HG03354 (cell line): ENCODE results near the gene ZNF443.
"Not testable (repeated sequence)": the region's sequence is repeated elsewhere in the genome, so short reads cannot be mapped to it uniquely, and the experiment has no call there.

Experiments
- ATAC-seq: cut with Tn5 transposase; IDR thresholded peaks from one replicate; pipeline ENCODE4 v1.9.1; 2021; ENCODE audit warnings: mild to moderate bottlenecking; ENCODE audit not compliant: unreplicated experiment, poor library complexity, severe bottlenecking

Gene ZNF443

DNA sequence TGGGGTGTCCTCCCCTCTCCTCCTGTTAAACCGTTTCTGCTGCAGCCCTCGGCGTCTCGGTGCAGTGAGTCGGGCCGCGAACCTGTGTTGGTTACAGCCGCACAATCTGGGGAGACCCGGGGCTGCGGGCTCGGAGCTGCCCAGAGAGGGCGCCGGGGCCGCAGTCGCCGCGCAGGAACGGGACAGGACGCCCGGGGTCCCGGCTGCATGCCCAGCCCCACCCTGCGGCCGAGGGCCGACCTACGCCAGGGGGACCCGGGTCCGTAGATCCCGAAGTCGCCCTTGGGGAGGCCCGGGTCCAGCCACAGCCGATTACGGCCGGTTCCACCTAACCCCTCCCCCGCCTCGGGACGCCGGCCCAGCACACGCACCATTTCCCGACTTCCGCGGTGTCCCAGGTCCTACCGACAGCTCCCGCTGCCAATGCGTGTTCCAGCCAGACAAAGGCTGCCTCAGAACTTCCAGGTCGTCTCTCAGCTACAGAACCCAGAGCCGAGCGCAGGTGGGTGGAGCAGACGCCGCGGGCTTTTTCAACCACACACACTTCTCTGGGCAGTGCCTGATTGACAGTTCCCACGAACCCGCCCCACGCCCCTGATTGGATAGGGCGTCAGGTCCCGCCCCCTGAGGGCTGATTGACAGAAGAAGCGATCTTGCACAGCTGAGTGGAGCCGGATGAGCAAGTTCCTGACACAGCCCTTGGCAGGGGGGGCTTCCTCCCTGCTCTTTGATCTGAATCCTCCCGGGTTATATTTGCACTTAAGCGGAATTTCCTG, at the start of gene ZNF443:
TSS of gene ZNF443 (minus strand) at position 481 of the 776 bp plus-strand sequence. CDS start at position 374, 107 bp downstream.
- peak; percentile 89 for ATAC-seq

DNA sequence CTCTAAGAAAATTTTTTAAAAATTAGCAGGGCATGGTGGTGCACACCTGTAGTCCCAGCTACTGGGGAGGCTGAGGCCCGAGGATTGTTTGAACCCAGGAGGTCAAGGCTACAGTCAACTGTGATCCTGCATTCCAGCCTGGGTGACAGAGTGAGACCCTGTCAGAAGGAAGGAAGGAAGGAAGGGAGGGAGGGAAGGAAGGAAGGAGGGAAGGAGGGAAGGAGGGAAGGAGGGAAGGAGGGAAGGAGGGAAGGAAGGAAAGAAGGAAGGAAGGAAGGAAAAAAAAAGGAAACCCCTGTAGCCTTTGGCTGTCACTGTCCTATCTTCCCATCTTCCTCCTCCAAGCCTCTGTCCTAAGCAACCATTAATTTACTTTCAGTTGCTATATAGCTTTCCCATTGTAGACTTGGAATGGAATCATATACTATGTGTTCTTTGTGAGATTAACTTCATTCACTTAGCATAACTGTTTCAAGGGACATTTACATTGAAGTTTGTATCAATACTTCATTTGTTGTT, 45.5 kb upstream of the ZNF443 start:
- ATAC-seq: not testable (repeated sequence)

DNA sequence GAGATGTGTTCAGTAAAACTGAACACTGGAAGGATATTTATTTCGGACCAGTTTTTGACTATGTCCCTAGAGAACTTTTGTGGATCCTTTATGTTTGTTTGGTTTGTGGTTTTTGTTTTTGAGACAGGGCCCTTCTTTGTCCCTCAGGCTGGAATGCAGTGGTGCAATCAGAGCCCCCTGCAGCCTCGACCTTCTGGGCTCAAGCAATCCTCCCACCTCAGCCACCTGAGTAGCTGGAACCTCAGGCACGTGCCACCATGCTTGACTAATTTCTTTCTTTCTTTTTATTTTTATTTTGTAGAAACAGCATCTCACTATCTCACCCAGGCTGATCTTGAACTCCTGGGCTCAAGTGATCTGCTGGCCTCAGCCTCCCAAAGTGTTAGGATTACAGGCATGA, 44.8 kb upstream of the ZNF443 start:
- no peak for ATAC-seq

DNA sequence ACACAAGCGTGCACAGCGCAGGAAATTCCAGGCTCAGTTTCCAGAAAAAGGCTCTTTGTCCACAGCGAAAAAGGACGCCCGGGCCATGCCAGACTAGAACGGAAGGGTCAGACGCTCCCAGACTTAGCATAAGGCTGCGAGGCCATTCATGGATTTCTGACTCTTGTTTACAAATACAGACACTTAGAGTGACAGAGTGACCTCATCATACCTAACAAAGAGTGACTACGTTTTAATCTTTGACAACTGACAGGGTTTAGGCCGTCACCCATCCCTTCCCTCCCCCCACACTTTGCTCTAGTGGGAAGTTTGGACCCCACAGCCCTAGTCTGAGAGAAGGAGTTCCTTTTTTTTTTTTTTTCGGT, 44.2 kb upstream of the ZNF443 start:
- peak; percentile 4 for ATAC-seq

DNA sequence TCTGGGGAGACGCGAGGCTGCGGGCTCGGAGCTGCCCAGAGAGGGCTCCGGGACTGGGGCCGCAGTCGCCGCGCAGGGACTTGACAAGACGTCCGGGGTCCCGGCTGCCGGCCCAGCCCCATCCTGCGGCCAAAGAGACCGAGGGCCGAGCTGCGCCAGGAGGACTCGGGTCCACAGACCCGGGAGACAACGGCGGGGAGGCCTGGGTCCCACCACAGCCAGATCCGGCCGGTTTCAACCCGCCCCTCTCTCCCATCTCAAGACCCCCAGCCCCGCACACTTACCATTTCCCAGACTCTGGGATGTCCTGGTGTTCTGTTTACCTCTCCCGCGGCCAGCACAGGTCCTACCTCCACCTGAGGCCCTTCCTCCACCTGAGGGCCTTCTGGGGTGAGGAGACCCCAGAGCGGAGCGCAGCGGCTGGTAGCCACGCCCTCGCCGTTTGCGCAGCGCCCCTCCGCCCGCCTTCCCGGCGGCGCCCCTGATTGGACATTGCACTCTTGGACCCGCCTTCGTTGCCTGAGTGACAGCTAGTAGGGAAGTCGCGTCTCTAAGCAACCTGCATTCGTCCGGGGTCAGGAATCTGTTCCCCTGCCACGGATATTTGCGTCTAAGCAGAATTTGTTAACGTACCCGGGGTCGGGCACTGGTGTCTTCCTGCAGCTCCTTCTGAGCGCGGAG, 43.7 kb upstream of the ZNF443 start, which contains the start of gene ZNF709:
TSS of gene ZNF709 (minus strand) at position 446 of the 681 bp plus-strand sequence. CDS start at position 287, 159 bp downstream.
- ATAC-seq: peak; percentile 96

DNA sequence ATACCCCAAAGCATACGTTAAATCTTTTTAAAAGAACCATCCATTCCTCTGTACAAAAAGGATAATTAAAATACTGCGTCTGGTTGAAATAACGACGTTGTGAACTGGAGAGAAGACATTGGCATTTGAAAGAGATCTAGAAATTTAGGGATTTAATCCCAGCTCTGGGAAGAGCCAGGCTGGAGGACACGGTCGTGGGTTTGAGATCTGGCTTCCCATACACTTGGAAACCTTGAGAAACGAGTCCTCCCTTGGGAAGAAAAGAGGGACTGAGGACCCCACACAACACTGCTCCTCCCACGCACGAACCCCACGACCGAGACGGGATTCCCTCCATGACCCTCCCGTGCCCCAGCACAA, 43.2 kb upstream of the ZNF443 start:
- no peak for ATAC-seq

DNA sequence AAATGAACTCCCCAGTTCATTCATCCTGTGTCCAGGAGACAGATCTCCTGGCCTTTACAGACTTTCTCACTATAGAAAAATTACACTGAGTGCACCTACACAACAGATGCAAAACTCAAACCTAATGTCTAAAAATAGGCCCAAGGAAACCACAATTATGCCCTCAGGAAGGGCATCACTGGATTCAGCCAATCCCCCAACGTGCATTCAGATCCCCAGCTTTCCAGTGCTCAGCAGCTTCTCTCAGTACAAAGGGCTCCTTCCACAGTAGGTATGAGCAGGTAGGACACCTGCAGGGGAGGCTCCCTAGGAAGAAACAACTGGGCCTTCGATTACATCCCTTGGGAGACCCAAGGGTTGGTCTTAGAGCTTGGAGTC, 41.7 kb upstream of the ZNF443 start:
- ATAC-seq: no peak

DNA sequence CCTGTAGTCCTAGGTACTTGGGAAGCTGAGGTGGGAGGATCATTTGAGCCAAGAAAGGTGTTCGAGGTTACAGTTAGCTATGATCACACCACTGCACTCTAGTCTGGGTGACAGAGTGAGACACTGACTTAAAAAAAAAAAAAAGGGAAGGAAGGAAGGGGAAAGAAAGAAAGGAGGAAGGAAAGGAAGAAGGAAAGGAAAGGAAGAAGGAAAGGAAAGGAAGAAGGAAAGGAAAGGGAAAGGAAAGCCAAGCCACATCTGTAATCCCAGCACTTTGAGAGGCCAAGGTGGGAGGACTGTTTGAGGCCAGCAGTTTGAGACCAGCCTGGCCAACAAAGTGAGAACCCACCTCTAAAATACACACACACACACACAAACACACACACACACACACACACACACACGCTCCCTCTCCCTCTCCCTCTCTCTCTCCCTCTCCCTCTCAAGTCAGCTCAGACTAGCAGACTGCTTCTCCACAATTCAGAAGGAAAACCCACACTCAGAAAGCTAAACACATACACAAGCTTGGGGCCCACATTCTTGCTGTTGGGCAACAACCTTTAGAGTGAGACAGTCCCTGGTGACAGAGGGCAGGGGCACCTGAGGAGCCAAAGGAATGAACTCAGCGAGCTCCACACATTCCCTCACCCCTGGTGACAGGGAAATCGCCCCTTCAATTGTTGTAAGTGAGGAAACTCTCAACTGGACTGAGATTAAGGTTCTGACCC, 41.1 kb upstream of the ZNF443 start:
- no peak for ATAC-seq

DNA sequence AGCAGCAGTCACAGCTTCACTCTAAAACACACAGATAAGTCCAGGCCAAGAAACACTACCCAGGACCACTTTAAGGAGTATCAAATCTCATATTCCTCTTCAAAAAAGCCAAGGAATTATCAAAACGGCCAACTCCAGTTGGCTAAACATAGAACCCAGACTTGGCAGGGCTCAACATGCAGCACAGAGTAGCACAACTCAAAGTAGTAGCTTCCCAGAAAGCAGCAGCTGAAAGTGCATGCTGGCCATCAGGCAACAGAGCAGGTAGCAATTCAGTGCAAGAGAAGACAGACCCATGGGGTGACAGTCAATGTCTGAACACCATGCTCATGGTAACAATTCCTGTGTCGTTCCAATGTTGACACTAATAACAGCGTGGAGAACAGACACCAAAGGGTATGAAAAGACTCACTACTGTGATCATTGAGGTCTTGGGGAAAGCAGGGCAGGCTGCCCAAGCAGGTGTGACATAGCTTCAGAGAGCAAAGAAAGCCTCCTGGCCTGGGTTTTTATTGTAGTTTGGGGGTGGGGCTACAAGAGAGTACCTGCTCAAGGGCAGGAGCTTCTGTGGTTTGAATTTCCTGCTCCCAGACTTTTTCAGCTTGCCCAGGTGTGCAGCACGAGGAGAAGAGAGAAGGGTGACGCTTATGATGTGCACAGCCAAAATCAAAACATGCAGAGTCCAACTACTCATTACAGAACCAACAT, 37.6 kb upstream of the ZNF443 start:
- no peak for ATAC-seq

DNA sequence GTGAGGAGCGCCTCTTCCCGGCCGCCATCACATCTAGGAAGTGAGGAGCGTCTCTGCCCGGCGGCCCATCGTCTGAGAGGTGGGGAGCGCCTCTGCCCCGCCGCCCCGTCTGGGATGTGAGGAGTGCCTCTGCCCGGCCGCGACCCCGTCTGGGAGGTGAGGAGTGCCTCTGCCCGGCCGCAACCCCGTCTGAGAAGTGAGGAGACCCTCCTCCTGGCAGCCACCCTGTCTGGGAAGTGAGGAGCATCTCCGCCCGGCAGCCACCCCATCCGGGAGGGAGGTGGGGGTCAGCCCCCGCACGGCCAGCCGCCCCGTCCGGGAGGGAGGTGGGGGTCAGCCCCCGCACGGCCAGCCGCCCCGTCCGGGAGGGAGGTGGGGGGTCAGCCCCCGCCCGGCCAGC, 26.8 kb upstream of the ZNF443 start:
- ATAC-seq: not testable (repeated sequence)

DNA sequence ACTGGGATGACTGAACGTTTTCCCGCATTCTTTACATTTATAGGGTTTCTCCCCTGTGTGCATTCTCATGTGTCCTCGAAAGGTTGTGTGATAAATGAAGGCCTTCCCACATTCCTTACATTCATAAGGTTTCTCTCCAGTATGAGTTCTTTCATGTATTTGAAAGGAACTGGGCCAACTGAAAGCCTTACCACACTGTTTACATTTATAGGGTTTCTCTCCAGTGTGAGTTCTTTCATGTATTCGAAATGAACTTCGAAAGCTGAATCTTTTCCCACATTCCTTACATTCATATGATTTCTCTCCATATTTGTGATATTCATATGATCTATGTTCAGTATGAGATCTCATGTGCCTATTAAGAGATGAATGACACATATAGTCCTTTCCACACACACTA, 24.4 kb upstream of the ZNF443 start:
- ATAC-seq: no peak

DNA sequence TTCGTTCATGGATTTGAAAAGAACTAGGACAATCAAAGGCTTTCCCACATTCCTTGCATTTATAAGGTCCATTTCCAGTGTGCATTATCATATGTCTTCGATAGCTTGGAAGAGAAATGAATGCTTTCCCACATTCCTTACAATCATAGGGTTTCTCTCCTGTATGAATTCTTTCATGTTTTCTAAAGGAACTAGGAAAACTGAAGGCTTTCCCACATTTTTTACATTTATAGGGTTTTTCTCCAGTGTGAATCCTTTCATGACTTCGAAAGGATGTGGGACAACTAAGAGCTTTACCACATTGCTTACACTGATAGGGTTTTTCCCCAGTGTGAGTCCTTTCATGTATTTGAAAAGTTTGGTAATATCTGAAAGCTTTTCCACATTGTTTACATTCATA, 23.9 kb upstream of the ZNF443 start:
- no peak for ATAC-seq

DNA sequence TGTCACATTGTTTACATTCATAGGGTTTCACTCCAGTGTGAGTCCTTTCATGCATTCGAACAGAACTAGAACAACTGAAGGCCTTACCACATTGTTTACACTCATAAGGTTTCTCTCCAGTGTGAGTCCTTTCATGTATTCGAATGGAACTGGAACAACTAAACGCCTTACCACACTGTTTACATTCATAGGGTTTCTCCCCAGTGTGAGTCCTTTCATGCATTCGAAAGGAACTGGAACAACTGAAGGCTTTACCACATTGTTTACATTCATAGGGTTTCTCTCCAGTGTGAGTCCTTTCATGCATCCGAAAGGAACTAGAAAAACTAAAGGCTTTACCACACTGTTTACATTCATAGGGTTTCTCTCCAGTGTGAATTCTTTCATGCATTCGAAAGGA, 23.3 kb upstream of the ZNF443 start:
- not testable (repeated sequence) for ATAC-seq

DNA sequence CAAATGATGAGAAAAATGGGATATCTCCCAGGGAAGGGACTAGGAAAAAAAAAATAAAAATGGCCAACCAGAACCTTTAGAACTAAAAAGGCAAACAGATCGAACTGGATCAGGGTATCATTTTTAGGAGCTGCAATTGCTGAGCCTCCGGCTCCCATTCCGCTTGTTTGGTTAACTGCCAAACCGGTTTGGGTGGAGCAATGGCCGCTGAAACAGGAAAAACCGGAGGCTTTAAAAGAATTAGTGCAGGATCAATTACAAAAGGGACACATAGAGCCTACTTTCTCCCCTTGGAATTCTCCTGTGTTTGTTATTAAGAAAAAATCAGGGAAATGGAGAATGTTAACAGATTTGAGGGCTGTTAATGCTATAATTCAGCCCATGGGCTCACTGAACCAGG, 12.7 kb upstream of the ZNF443 start:
- no peak for ATAC-seq

DNA sequence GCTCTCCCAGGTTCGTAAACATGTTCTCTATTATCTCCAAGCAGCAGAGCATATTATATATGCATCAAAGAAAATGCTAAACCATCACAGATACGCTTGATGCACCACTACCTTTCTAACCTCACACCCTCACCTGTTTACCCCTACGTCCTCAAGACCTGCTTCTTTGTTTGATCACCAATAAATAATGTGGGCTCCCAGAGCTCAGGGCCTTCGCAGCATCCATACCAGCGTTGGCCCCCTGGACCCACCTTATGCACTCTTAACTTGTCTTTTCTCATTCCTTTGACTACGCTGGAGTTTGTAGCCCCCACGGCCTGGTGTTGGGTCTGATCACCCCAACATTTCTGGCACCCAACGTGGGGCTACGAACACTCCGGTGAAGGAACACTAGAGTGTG, 10.0 kb upstream of the ZNF443 start:
- no peak for ATAC-seq

DNA sequence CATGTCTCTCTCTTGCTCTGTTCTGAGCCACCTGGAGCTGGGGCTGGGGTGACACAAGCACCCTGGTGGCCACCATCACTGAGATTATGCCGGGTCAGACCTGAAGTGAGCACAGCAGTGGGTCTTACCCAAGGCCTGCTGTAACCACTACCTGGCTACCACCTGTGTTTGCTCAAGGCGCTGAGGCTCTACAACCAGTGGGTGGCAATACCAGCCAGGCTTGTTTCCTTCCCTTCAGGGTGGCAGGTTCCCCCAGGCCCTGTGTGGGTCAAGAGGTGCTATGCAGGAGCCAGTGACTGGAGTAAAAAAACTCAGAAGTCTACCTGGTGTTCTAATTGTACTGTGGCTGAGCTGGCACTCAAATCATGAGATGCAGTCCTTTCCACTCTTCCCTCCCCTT, 8.0 kb upstream of the ZNF443 start:
- ATAC-seq: no peak

DNA sequence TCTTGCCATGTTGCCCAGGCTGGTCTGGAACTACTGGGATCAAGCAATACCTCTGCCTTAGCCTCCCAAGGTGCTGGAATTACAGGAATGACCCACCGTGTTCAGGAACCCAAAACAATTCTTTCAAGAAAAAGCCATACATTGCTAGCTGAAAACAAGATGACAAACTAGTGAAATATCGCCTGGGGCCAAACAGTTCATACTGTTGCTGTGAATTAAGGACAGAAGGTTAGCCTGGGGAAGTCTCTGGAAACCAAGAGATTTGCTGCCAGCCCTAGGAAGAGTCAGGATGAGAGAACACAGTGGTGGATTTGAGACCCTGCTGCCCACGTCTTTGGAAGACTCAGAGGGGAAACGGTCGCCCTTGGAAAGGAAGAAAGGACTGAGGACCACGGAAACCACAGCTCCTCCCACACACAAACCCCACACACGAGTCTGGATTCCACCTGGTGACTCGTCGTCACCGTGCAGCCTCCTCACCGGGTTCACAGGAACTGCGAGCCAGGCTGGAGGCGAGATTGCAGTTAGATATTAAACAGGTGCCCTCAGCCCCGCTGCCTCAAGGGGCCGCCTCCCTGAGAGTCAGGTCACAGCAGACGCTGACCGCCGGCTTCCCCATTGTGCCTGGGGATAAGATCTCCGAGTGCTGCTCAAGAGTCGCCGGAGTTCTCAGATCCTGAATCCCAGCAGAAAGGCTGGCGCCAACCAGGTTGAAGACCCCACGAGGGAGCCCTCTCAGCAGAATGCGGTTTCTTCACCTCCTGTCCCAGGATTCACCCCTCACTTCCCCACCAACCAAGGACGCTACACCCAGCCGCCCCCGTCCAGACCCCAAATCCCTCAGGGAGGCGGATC, 908 bp downstream of the ZNF443 start:
- peak; percentile 47 for ATAC-seq

DNA sequence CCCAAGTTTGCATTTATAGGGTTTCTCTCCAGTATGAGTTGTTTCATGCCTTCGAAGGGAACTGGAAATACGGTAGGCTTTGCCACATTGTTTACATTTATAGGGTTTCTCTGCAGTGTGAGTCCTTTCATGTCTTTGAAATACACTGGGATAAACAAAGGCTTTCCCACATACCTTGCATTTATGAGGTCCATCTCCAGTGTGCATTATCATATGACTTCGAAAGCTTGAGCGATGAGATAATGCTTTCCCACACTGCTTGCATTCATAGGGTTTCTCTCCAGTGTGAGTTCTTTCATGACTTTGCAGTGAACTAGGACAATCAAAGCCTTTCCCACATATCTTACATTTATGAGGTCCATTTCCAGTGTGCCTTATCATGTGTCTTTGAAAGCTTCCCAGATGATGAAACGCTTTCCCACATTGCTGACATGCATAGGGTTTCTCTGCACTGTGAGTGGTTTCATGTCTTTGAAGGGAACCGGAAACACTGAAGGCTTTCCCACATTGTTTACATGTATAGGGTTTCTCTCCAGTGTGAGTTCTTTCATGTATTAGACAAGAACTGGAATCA, 10.0 kb downstream of the ZNF443 start:
- ATAC-seq: not testable (repeated sequence)

DNA sequence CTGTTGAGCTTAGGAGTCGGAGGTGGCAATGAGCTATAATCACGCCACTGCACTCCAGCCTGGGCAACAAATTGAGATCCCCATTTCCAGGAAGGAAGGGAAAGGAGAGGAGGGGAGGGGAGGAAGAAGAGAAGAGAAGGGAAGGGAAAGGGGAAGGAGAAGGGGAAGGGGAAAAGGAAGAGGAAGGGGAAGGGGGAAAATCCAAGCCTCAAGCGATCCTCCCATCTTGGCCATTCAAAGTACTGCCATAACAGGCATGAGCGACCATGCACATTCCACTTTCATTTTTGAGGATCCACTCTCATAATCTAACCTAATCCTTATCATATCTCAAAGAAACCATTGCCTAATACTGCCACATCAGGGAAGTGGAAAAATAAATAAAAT, 14.9 kb downstream of the ZNF443 start:
- no peak for ATAC-seq
